CD4-positive, alpha-beta T cell (primary cell): ENCODE results near the gene USP3. TPM values are rescaled to one million over a fixed set of nuclear protein-coding genes. Genes with fewer than 3 reads are reported as not detected.

Experiments
- ATAC-seq: fragments of 200-7000 bp; cut with Tn5 transposase; one replicate; pipeline ENCODE4 v1.10.0; 2022; ENCODE audit warnings: mild to moderate bottlenecking; ENCODE audit not compliant: poor library complexity
- CTCF ChIA-PET: fragments of 350-600 bp; sonication (Branson Sonifier 250); formaldehyde crosslinking; loops from one replicate; lab custom pipeline; 2021; ENCODE audit warnings: antibody characterized with exemption, inconsistent platforms; lab: Charles Lee
- POLR2A ChIA-PET: fragments of 350-600 bp; sonication (Branson Sonifier 250); formaldehyde crosslinking; loops from one replicate; lab custom pipeline; 2021; ENCODE audit warnings: antibody characterized with exemption, inconsistent platforms; lab: Charles Lee
- DNase-seq, 14 experiments: peaks; one replicate each; pipeline ENCODE4 v3.0.0-alpha.2; 2013 to 2020; ENCODE audit warnings: mixed read lengths in 2 of 14
- H3K27ac ChIP-seq, 2 donors: one replicate each; pipeline versions ENCODE4 v1.5.1 to v1.7.0; 2013; ENCODE audit warnings: low read length in 2 of 2, low read depth in 1 of 2, mild to moderate bottlenecking in 1 of 2
- H3K27me3 ChIP-seq, 2 experiments: 1 replicate in 1 of 2; 2 replicates in 1 of 2; pipeline versions ENCODE4 v1.6.1 to v1.7.0; 2013; ENCODE audit warnings: low read length in 2 of 2, control low read depth in 1 of 2, mild to moderate bottlenecking in 1 of 2, moderate library complexity in 1 of 2; ENCODE audit not compliant: insufficient read depth in 2 of 2, control insufficient read depth in 1 of 2
- H3K36me3 ChIP-seq: one replicate; pipeline ENCODE4 v1.6.1; 2013; ENCODE audit warnings: low read length, control low read depth; ENCODE audit not compliant: insufficient read depth
- H3K4me1 ChIP-seq: one replicate; pipeline ENCODE4 v1.6.1; 2013; ENCODE audit warnings: low read length, control low read depth; ENCODE audit not compliant: insufficient read depth
- H3K4me3 ChIP-seq: one replicate; pipeline ENCODE4 v1.5.1; 2013; ENCODE audit warnings: mild to moderate bottlenecking, low read length, moderate library complexity
- H3K9me3 ChIP-seq, 2 experiments: 1 replicate in 1 of 2; 2 replicates in 1 of 2; pipeline versions ENCODE4 v1.6.1 to v1.7.0; 2013; ENCODE audit warnings: low read length in 2 of 2, mild to moderate bottlenecking in 2 of 2, control low read depth in 1 of 2, moderate library complexity in 1 of 2; ENCODE audit not compliant: control insufficient read depth in 1 of 2, insufficient read depth in 1 of 2
- H3K27ac Mint-ChIP-seq: one replicate; pipeline ENCODE4 v1.8.0; 2020; ENCODE audit warnings: mixed read lengths
- H3K27me3 Mint-ChIP-seq: one replicate; pipeline ENCODE4 v1.8.0; 2021; ENCODE audit warnings: mixed read lengths
- H3K36me3 Mint-ChIP-seq: one replicate; pipeline ENCODE4 v1.8.0; 2021; ENCODE audit warnings: low read depth, mixed read lengths
- H3K4me1 Mint-ChIP-seq: one replicate; pipeline ENCODE4 v1.8.0; 2021; ENCODE audit warnings: low read depth, mixed read lengths
- H3K4me3 Mint-ChIP-seq: one replicate; pipeline ENCODE4 v1.8.0; 2020; ENCODE audit warnings: mild to moderate bottlenecking, mixed read lengths
- H3K9me3 Mint-ChIP-seq: one replicate; pipeline ENCODE4 v1.8.0; 2020; ENCODE audit warnings: mixed read lengths
- CTCF ChIP-seq: fragments of 200-600 bp; IDR thresholded peaks from one replicate; pipeline ENCODE4 v1.8.0; 2022; ENCODE audit warnings: antibody characterized with exemption, mild to moderate bottlenecking
- intact Hi-C, 2 experiments: fragments of 100-400 bp; cut with DNase I in 1 of 2; cut with micrococcal nuclease in 1 of 2; formaldehyde crosslinking; loops; one replicate each; pipeline versions ENCODE4 v1.15.1 to v1.9.0; 2023 to 2025; cut with DNase I, micrococcal nuclease
- total RNA-seq, 174 experiments: library from RNA in 2 of 174; stranded (reverse) in 2 of 174; gene quantifications; one replicate each; pipeline ENCODE4 v1.2.3 and lab custom pipeline; 2021 to 2026

The USP3 gene
- total RNA-seq, 2 experiments from 2014 or later = 280 to 282 TPM

GRCh38 chr15:63463793-63464192 is 40.6 kb upstream of the USP3 start:
- intact Hi-C loops = no loop called here

GRCh38 chr15:63465104-63465503 is 39.3 kb upstream of the USP3 start:
- H3K27ac Mint-ChIP-seq = no peak overlapping the region
- Histone ChIP-seq H3K4me3 (no peak overlapping the region), H3K27ac (no peak overlapping the region), H3K27me3 (no peaks in the 10 kb centered on the region), H3K4me1 (peaks cover 15% of the 10 kb centered on the region), H3K36me3 (no peaks in the 10 kb centered on the region), H3K9me3 (no peaks in the 10 kb centered on the region)
- no peaks in the 10 kb centered on the region for H3K27me3 Mint-ChIP-seq
- H3K4me1 Mint-ChIP-seq = peaks cover 32% of the 10 kb centered on the region
- DNase-seq (no peak), ATAC-seq (no peak)
- TF ChIP-seq CTCF = no peak
- H3K9me3 Mint-ChIP-seq = no peaks in the 10 kb centered on the region
- intact Hi-C loops = loop anchor here (5.0 kb wide), 5 partner anchors 87 to 602 kb away; partner anchors contain the start of gene FBXL22 (in 1 of the 2)
- no peaks in the 10 kb centered on the region for H3K36me3 Mint-ChIP-seq
- H3K4me3 Mint-ChIP-seq = no peak overlapping the region
- CTCF ChIA-PET = no interaction called here
- POLR2A ChIA-PET = interaction anchor here (0.8 kb wide), 1 partner anchor 39 kb away, joined by 3 read pairs; the partner anchor contains the start of gene USP3

More at GRCh38 chr15:63463793-63464192, 40.6 kb upstream of the USP3 start:
- Histone ChIP-seq H3K4me3 (no peak overlapping the region), H3K27me3 (no peaks in the 10 kb centered on the region), H3K4me1 (peaks cover 11% of the 10 kb centered on the region), H3K36me3 (no peaks in the 10 kb centered on the region), H3K27ac (no peak overlapping the region), H3K9me3 (peaks cover 0 to 1% of the 10 kb centered on the region in 2 experiments)
- ChIA-PET CTCF (interaction anchor here (1.1 to 1.7 kb wide), 3 partner anchors 17 to 136 kb away, joined by 3 to 4 read pairs (median 4); no protein-coding TSS in a partner anchor), POLR2A (interaction anchor here (1.2 kb wide), 1 partner anchor 9 kb away, joined by 3 read pairs; no protein-coding TSS in a partner anchor)
- no peak for DNase-seq
- H3K4me1 Mint-ChIP-seq = peaks cover 21% of the 10 kb centered on the region
- no peak for ATAC-seq
- no peaks in the 10 kb centered on the region for H3K27me3 Mint-ChIP-seq
- H3K36me3 Mint-ChIP-seq = no peaks in the 10 kb centered on the region
- TF ChIP-seq CTCF = no peak
- H3K9me3 Mint-ChIP-seq = no peaks in the 10 kb centered on the region
- no peak overlapping the region for H3K4me3 Mint-ChIP-seq
- H3K27ac Mint-ChIP-seq = no peak overlapping the region

GRCh38 chr15:63466378-63467192 is 37.8 kb upstream of the USP3 start:
- Mint-ChIP-seq H3K9me3 (no peaks in the 10 kb centered on the region), H3K4me3 (no peak overlapping the region), H3K4me1 (peaks cover 39% of the 10 kb centered on the region), H3K27ac (peak overlapping the region; percentile 19), H3K27me3 (no peaks in the 10 kb centered on the region), H3K36me3 (no peaks in the 10 kb centered on the region)
- TF ChIP-seq CTCF = peak; percentile 79
- H3K4me1 ChIP-seq = peaks cover 15% of the 10 kb centered on the region
- intact Hi-C loops = loop anchor here (1.0 to 5.0 kb wide), 10 partner anchors 13 to 601 kb away; partner anchors contain the start of gene FBXL22 (in 1 of the 2)
- no peak overlapping the region for H3K27ac ChIP-seq
- POLR2A ChIA-PET = interaction anchor here (0.7 to 4.3 kb wide), 16 partner anchors 12 to 143 kb away, joined by 3 to 79 read pairs (median 7); partner anchors contain the start of gene USP3
- H3K9me3 ChIP-seq = no peaks in the 10 kb centered on the region
- H3K27me3 ChIP-seq = no peaks in the 10 kb centered on the region
- ATAC-seq (peak; percentile 81), DNase-seq (peak in 12 of 14 experiments; percentile 20 to 89 (median 42))
- H3K4me3 ChIP-seq = no peak overlapping the region
- H3K36me3 ChIP-seq = no peaks in the 10 kb centered on the region
- CTCF ChIA-PET = interaction anchor here (0.6 to 2.4 kb wide), 45 partner anchors 11 to 1123 kb away, joined by 3 to 48 read pairs (median 7); partner anchors contain the start of genes APH1B, FBXL22 and USP3
